ENCODE results near the gene HOXA1.

GRCh38 chr7:27143950-27144780 is 48.4 kb upstream of the HOXA1 start:
- TF ChIP-seq CTCF (conservative IDR thresholded peaks at IDR 0.05 in 1 of 2, IDR thresholded peaks at IDR 0.05 in 1 of 2; ENCODE audit: extremely low read depth in 1 of 2, insufficient read depth in 1 of 2, low read depth in 1 of 2, low read length in 2 of 2) (no peak), EZH2 (IDR thresholded peaks at IDR 0.05; ENCODE audit: borderline replicate concordance, low read length) (no peak)

Measured in mammary epithelial cell (primary cell).